Measurements from ENCODE around the gene METTL22.

DNA sequence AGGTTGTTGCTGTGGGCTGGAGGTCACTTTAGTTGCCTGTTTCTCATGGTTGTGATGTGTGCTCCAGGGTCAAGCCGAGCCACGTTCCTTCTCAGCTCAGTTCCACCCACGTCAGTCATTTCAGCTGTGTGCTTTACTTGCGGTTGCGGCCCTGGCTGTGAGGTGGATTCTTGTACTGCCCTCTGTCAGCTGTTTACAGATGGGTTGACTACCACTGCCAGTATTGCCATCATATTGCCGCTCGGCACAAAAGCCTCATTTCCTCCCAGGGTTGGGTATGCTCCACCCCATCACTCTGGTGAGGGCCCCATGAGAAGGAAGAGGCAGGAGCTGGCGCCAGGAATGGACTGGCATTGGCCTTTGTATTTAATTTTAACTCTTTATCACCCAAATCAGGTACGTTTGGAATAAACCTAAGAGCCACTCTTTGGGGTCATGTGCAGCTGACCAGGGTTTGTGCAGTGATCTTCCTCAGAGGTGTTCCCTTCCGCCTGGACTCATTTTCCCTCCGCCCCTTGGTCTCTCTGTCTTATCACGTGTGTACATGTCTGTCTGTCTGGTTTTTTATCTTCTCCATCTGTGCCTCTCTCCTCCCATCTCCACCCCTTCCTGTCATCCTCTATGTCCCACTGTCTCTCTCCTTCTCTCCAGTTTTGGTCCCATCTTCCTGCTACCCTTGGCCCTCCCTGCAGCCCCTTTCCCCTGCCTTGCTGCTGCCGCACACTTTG, 25.0 kb downstream of the METTL22 start:
- TF ChIP-seq, protein P1, sequence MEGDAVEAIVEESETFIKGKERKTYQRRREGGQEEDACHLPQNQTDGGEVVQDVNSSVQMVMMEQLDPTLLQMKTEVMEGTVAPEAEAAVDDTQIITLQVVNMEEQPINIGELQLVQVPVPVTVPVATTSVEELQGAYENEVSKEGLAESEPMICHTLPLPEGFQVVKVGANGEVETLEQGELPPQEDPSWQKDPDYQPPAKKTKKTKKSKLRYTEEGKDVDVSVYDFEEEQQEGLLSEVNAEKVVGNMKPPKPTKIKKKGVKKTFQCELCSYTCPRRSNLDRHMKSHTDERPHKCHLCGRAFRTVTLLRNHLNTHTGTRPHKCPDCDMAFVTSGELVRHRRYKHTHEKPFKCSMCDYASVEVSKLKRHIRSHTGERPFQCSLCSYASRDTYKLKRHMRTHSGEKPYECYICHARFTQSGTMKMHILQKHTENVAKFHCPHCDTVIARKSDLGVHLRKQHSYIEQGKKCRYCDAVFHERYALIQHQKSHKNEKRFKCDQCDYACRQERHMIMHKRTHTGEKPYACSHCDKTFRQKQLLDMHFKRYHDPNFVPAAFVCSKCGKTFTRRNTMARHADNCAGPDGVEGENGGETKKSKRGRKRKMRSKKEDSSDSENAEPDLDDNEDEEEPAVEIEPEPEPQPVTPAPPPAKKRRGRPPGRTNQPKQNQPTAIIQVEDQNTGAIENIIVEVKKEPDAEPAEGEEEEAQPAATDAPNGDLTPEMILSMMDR (IDR thresholded peaks at IDR 0.05): no peak
- TF ChIP-seq POLR2A (IDR thresholded peaks at IDR 0.05): no peak

Data from body of pancreas (tissue), 4 donors.